T47D (cell line): ENCODE measurements around the gene TLCD4.
"Not testable (repeated sequence)": the region's sequence is repeated elsewhere in the genome, so short reads cannot be mapped to it uniquely, and the experiment has no call there.

Source experiments
- DNase-seq, 2 experiments: peaks; one replicate each; pipeline versions ENCODE4 v3.0.0 to v3.0.0-alpha.2; 2011 to 2012; ENCODE audit warnings: low read depth in 1 of 2, low spot score in 1 of 2
- JUND ChIP-seq: IDR thresholded peaks from 2 replicates; pipeline ENCODE4 v1.6.1; 2012; ENCODE audit warnings: low read depth
- in situ Hi-C: cut with HindIII; loops from 2 replicates; pipeline ENCODE4 v1.10.0; 2016; ENCODE audit warnings: low sequenced_read_pairs, low pct_unique_long_range_greater_than_20kb

TLCD4 gene

GRCh38 chr1:95133687-95134086 lies 16.5 kb downstream of the TLCD4 start:
- TF ChIP-seq JUND = no peak
- DNase-seq = no peak
- in situ Hi-C loops = no loop called here

GRCh38 chr1:95138223-95138622 lies 21.1 kb downstream of the TLCD4 start:
- TF ChIP-seq JUND = no peak
- in situ Hi-C loops = no loop called here
- no peak for DNase-seq

GRCh38 chr1:95139039-95139438 lies 21.9 kb downstream of the TLCD4 start:
- no peak for DNase-seq
- no peak for TF ChIP-seq JUND

GRCh38 chr1:95140791-95141190 lies 23.6 kb downstream of the TLCD4 start:
- in situ Hi-C loops = no loop called here
- TF ChIP-seq JUND = no peak
- DNase-seq = no peak

More at GRCh38 chr1:95139039-95139438, 21.9 kb downstream of the TLCD4 start:
- in situ Hi-C loops = no loop called here

DNA sequence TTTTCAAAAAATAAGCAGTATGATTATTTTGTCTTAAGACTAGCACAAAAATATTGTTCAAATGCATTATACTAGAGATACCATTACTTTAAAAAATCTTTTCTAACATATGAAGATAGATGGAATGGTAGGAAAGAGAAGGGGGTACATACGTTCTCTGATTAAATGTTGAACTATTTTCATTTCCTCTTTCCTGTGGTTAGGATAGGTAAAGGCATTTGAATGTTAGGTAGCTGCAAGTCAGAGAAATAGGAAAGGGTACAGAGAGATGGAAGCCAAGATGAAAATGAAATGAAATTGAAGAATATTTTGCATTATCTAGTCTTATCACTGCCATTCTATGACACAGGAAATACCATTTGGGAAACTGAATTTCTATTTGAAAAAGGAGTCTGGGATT lies 28.3 kb downstream of the TLCD4 start:
- in situ Hi-C loops = no loop called here
- no peak for DNase-seq
- no peak for TF ChIP-seq JUND

- DNase-seq = no peak
- no peak for TF ChIP-seq JUND
- in situ Hi-C loops = no loop called here
These were observed 29.5 kb downstream of the TLCD4 start for GRCh38 chr1:95146637-95147036.

GRCh38 chr1:95154096-95154495 lies 36.9 kb downstream of the TLCD4 start:
- no peak for TF ChIP-seq JUND

DNA sequence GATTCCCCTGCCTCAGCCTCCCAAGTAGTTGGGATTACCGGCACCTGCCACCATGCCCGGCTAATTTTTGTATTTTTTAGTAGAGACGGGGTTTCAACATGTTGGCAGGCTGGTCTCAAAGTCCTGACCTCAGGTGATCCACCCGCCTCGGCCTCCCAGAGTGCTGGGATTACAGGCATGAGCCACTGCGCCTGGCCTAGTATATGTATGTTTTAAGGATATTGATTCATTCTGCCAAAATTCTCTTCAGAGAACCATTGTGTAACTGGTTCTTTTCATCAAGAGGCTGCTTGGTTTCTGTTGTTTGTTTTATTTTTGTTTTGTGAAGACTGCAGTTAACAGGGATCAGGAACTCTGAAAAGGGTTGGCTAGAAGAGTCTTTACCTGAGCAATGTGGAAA lies 48.4 kb downstream of the TLCD4 start:
- DNase-seq, in situ Hi-C loops: not testable (repeated sequence)

More at GRCh38 chr1:95154096-95154495, 36.9 kb downstream of the TLCD4 start:
- in situ Hi-C loops = no loop called here
- DNase-seq = no peak
